AG04449 (cell line): Measurements from ENCODE around the gene TRIM69.
"Not testable (repeated sequence)": the region's sequence is repeated elsewhere in the genome, so short reads cannot be mapped to it uniquely, and the experiment has no call there.

Experiments
- CTCF ChIA-PET: fragments of 350-600 bp; formaldehyde crosslinking; extraction: SDS; loops from one replicate; lab custom pipeline; 2021; ENCODE audit warnings: antibody characterized with exemption; lab: Yijun Ruan, JAX
- POLR2A ChIA-PET: fragments of 400-600, 350-600 bp; formaldehyde crosslinking; extraction: SDS; loops from one replicate; lab custom pipeline; 2020; ENCODE audit warnings: antibody characterized with exemption, inconsistent platforms; lab: Yijun Ruan, JAX
- DNase-seq: peaks from one replicate; pipeline ENCODE4 v3.0.0-alpha.2; 2010; ENCODE audit warnings: low read depth, low spot score
- H3K4me3 ChIP-seq: 2 replicates; pipeline ENCODE4 v1.5.1; 2011; ENCODE audit warnings: low read depth, mild to moderate bottlenecking, control low read depth, low read length
- TF ChIP-seq, protein P1 (sequence below): IDR thresholded peaks from one replicate; pipeline ENCODE4 v1.5.1; 2011; ENCODE audit warnings: mild to moderate bottlenecking, moderate library complexity, low read length, control low read depth, inconsistent platforms; ENCODE audit not compliant: insufficient read depth; ENCODE audit errors: missing control alignments

TRIM69 gene

DNA sequence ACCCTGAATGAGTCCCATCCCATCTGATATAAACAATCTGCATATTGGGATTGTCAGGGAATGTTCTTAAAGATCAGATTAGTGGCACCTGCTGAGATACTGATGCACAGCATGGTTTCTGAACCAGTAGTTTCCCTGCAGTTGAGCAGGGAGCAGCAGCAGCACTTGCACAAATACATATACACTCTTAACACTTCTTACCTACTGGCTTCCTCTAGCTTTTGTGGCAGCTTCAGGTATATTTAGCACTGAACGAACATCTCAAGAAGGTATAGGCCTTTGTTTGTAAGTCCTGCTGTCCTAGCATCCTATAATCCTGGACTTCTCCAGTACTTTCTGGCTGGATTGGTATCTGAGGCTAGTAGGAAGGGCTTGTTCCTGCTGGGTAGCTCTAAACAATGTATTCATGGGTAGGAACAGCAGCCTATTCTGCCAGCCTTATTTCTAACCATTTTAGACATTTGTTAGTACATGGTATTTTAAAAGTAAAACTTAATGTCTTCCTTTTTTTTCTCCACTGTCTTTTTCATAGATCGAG lies 20.5 kb upstream of the TRIM69 start:
- no peak for DNase-seq
- H3K4me3 ChIP-seq = no peak overlapping the region
- TF ChIP-seq, protein P1, sequence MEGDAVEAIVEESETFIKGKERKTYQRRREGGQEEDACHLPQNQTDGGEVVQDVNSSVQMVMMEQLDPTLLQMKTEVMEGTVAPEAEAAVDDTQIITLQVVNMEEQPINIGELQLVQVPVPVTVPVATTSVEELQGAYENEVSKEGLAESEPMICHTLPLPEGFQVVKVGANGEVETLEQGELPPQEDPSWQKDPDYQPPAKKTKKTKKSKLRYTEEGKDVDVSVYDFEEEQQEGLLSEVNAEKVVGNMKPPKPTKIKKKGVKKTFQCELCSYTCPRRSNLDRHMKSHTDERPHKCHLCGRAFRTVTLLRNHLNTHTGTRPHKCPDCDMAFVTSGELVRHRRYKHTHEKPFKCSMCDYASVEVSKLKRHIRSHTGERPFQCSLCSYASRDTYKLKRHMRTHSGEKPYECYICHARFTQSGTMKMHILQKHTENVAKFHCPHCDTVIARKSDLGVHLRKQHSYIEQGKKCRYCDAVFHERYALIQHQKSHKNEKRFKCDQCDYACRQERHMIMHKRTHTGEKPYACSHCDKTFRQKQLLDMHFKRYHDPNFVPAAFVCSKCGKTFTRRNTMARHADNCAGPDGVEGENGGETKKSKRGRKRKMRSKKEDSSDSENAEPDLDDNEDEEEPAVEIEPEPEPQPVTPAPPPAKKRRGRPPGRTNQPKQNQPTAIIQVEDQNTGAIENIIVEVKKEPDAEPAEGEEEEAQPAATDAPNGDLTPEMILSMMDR = no peak
- ChIA-PET POLR2A (no interaction called here), CTCF (interaction anchor here (4.3 to 6.8 kb wide), 3 partner anchors 13 to 52 kb away, joined by 22 to 85 read pairs (median 52); partner anchors contain the start of genes SPG11 and TRIM69)

DNA sequence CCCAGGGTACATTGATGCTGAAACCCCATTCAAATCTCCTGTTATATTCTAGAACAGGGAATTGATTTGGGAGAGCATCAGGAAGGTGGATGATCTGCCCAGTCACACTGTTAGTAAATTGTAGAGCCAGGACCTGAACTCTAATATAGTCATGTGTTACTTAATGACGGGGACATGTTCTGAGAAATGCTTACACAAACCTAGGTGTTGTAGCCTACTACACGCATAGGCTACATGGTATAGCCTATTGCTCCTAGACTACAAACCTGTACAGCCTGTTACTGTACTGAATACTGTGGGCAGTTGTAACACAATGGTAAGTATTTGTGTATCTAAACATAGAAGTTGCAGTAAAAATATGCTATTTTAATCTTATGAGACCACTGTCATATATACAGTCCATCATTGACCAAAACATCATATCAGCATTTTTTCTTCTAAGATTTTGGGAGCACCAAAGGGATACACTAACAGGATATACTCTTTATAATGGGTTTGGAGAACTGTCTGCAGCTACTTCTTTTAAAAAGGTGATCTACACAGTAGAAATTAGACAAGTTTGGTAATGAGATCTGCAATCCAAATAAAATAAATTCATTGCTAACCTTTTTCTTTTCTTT lies 19.2 kb upstream of the TRIM69 start:
- ChIA-PET POLR2A (no interaction called here), CTCF (interaction anchor here (0.8 to 5.2 kb wide), 3 partner anchors 11 to 749 kb away, joined by 3 to 52 read pairs (median 4); no protein-coding TSS in a partner anchor)
- H3K4me3 ChIP-seq = no peak overlapping the region
- TF ChIP-seq, protein P1 = no peak
- no peak for DNase-seq

DNA sequence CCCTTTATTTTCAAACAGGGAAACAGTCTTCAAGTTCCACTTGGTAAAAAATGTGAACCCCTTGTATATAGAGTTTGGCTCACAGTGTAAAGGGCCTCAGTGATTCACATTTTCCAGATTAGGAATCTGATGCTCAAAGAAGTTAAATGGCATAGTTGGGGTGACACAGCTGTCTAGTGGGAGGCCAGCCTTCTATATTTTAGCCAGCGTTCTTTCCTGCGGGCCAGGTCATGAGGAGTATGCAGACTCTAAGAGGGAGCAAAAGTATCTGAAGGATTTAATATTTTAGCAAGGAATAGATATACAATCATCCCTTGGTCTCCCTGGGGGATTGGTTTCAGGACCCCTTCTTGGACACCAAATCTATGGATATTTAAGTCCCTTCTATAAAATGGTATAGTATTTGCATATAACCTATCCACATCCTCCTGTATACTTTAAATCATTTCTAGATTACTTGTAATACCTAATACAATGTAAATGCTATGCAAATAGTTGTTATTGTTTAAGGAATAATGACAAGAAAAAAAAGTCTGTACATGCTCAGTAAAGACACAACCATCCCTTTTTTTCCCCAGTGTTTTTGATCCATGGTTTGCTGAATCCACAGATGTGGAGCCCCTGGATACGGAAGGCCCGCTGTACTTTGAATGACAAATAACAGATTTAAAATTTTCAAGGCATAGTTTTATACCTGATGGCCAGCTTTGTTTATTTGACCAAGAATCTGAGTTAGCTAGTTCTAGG lies 18.0 kb upstream of the TRIM69 start:
- POLR2A ChIA-PET = no interaction called here

DNA sequence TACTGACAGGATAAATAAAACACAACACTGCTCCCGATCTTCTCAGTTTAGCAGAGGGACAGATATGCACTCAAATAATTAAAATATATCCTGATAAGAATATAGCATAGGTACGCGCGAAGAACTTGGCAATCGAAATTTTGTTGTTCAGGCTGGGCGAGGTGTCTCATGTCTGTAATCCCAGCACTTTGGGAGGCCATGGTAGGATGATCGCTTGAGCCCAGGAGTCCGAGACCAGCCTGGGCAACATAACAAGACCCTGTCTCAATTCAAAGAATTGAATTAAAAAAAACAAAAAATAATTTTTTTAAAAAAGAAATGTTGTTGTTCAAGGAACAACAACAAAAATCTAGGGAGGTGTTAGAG lies 17.4 kb upstream of the TRIM69 start:
- CTCF ChIA-PET = interaction anchor here (0.9 kb wide), 1 partner anchor 16 kb away, joined by 3 read pairs; no protein-coding TSS in a partner anchor
- DNase-seq = no peak
- POLR2A ChIA-PET = no interaction called here
- H3K4me3 ChIP-seq = no peak overlapping the region
- TF ChIP-seq, protein P1 = no peak

More for the DNA sequence above, 18.0 kb upstream of the TRIM69 start:
- H3K4me3 ChIP-seq = no peak overlapping the region
- DNase-seq = no peak
- TF ChIP-seq, protein P1 = no peak
- CTCF ChIA-PET = interaction anchor here (0.9 to 1.6 kb wide), 2 partner anchors 16 to 20 kb away, joined by 3 to 4 read pairs; no protein-coding TSS in a partner anchor

DNA sequence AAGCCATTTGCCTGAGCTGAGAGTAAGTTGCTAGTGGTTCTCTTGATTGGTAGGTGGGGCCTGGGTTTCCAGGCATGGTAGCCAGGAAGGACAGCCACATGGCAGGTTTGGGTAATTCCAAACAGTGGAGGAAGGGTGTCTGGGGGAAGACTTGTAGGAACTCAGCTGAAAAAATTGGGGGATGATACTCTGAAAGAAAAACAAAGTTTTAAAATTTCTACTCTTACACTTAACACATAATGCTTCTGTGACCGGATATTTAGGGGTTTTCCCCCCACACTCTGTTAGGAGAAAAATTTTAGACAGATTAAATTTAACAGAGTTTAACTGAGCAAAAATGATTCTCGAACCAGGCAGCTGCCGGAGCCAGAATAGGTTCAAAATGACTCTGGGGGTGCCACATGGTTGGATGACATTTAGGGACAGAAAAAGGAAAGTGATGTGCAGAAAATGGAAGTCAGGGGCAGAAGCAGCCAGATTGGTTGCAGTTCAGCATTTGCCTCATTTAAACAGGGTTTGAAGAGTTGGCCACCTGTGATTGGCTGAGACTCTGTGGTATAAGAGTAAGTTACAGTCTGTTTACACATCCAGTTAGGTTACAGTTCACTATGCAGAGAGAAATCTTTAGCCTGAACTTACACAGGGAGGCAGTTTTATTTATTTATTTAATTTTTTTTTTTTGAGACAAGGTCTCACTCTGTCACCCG lies 16.9 kb upstream of the TRIM69 start:
- DNase-seq = no peak
- H3K4me3 ChIP-seq = no peak overlapping the region
- TF ChIP-seq, protein P1 = no peak
- POLR2A ChIA-PET = no interaction called here
- CTCF ChIA-PET = interaction anchor here (0.9 kb wide), 1 partner anchor 15 kb away, joined by 3 read pairs; no protein-coding TSS in a partner anchor

DNA sequence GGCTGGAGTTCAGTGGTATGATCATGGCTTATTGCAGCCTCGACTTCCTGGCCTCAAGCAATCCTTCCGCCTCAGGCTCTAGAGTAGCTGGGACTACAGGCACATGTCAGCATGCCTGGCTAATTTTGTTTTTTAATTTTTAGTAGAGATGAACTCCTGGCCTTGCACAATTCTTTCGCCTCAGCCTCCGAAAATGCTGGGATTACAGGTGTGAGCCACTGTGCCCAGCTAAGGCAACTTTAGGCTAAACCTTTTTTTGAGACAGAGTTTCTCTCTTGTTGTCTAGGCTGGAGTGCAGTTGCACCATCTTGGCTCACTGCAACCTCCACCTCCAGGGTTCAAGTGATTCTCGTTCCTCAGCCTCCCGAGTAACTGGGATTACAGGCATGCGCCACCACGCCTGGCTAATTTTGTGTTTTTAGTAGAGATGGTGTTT lies 16.3 kb upstream of the TRIM69 start:
- CTCF ChIA-PET = interaction anchor here (1.2 kb wide), 1 partner anchor 9 kb away, joined by 3 read pairs; no protein-coding TSS in a partner anchor
- H3K4me3 ChIP-seq, POLR2A ChIA-PET, DNase-seq: not testable (repeated sequence)
